Putamen (tissue), 1 donor: ENCODE data around the gene FZD2.
"Not testable (repeated sequence)": the region's sequence is repeated elsewhere in the genome, so short reads cannot be mapped to it uniquely, and the experiment has no call there.

ENCODE experiments used
- DNase-seq: peaks from one replicate; pipeline ENCODE4 v3.0.0-alpha.2; 2016; ENCODE audit warnings: low spot score

Gene FZD2

GRCh38 chr17:44556832-44557606 is at the start of gene FZD2:
Gene FZD2 (plus strand): TSS chr17:44557484. CDS start chr17:44557689, 205 bp downstream.
- DNase-seq, result peak; percentile 64

GRCh38 chr17:44511241-44512134 is 45.8 kb upstream of the FZD2 start:
- DNase-seq, result not testable (repeated sequence)

GRCh38 chr17:44518032-44518431 is 39.3 kb upstream of the FZD2 start:
- DNase-seq, result no peak

- no peak for DNase-seq
These were observed 34.2 kb upstream of the FZD2 start for GRCh38 chr17:44522883-44523671.

GRCh38 chr17:44523672-44523972 is 33.7 kb upstream of the FZD2 start:
- no peak for DNase-seq

- DNase-seq, result no peak
These were observed 30.2 kb upstream of the FZD2 start for GRCh38 chr17:44527102-44527501.

GRCh38 chr17:44527954-44528353 is 29.3 kb upstream of the FZD2 start:
- no peak for DNase-seq

- DNase-seq, result no peak
These were observed 27.4 kb upstream of the FZD2 start for GRCh38 chr17:44529864-44530263.

- no peak for DNase-seq
These were observed 26.3 kb upstream of the FZD2 start for GRCh38 chr17:44530896-44531418.

- DNase-seq, result peak; percentile 59
These were observed 23.6 kb upstream of the FZD2 start for GRCh38 chr17:44533533-44534246.

GRCh38 chr17:44536090-44536953 is 21.0 kb upstream of the FZD2 start:
- no peak for DNase-seq

- not testable (repeated sequence) for DNase-seq
These were observed 19.4 kb upstream of the FZD2 start for GRCh38 chr17:44537922-44538321.

- no peak for DNase-seq
These were observed 17.6 kb upstream of the FZD2 start for GRCh38 chr17:44539673-44540072.

GRCh38 chr17:44540246-44541084 is 16.8 kb upstream of the FZD2 start:
- no peak for DNase-seq

- DNase-seq, result no peak
These were observed 15.3 kb upstream of the FZD2 start for GRCh38 chr17:44541884-44542581.

GRCh38 chr17:44543213-44543904 is 13.9 kb upstream of the FZD2 start:
- no peak for DNase-seq

- no peak for DNase-seq
These were observed 13.3 kb upstream of the FZD2 start for GRCh38 chr17:44543905-44544523.
